CD4-positive, alpha-beta T cell treated with Interleukin-4 for 1 hour (primary cell): ENCODE results near the gene LHX1.
A peak's percentile ranks its signal among the peaks of the same experiment; 100 is the strongest.

Experiments
- DNase-seq, 2 donors: peaks; one replicate each; pipeline ENCODE4 v3.0.0-alpha.2; 2020 to 2022

The LHX1 gene

GRCh38 chr17:36923814-36924221, 13.5 kb upstream of the LHX1 start:
- DNase-seq, result no peak

- DNase-seq, result no peak
Observed at GRCh38 chr17:36926226-36926625, 11.0 kb upstream of the LHX1 start.

- DNase-seq, result no peak
Observed at GRCh38 chr17:36926701-36927100, 10.6 kb upstream of the LHX1 start.

DNA sequence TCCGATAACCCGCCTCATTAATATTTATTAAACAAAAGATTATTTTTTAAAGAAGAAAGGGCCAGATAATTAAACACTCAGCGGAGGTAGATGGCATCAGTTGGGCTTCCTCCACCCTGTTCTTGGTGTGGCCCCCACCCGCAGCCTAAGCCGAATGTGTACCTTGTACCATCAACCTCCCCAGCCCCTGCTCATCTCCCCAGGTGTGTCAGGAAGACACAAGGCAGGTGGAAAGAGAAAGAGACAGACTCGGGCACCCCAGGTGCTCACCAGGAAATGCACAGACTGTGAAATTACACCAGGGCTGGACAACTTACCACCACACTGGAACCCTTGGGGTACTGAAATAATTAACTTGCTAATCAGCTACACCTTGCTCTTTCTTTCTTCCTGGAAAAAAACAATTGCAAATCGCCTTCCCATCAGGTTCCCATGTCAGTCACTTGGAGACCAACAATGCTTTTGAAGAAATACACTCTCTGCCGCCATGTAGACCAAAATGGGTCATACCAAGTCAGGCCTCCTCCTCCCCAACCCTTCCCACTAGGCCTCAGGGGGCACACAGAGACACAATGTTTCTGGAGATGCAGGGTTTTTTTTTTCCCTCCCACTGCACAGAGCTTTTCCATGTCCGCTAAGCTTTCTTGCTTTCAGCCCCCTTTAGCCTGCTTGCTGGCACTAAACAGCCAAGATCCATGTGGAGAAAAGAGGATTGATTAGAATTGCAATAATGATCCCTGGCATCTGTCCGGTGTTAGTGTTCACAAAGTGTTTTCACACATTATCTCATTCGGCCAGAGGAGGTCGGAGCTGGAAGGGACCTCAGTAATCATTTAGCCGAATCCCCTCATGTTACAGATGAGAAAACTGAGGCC, 8.6 kb upstream of the LHX1 start:
- no peak for DNase-seq

- no peak for DNase-seq
Observed at GRCh38 chr17:36929851-36930582, 7.3 kb upstream of the LHX1 start.

- DNase-seq, result no peak
Observed at GRCh38 chr17:36930583-36930900, 6.7 kb upstream of the LHX1 start.

GRCh38 chr17:36931096-36931696, 6.1 kb upstream of the LHX1 start:
- no peak for DNase-seq

- DNase-seq, result peak in 1 of 2 donors; percentile 7
Observed at GRCh38 chr17:36931697-36932382, 5.4 kb upstream of the LHX1 start.

GRCh38 chr17:36932383-36932693, 4.9 kb upstream of the LHX1 start:
- no peak for DNase-seq

DNA sequence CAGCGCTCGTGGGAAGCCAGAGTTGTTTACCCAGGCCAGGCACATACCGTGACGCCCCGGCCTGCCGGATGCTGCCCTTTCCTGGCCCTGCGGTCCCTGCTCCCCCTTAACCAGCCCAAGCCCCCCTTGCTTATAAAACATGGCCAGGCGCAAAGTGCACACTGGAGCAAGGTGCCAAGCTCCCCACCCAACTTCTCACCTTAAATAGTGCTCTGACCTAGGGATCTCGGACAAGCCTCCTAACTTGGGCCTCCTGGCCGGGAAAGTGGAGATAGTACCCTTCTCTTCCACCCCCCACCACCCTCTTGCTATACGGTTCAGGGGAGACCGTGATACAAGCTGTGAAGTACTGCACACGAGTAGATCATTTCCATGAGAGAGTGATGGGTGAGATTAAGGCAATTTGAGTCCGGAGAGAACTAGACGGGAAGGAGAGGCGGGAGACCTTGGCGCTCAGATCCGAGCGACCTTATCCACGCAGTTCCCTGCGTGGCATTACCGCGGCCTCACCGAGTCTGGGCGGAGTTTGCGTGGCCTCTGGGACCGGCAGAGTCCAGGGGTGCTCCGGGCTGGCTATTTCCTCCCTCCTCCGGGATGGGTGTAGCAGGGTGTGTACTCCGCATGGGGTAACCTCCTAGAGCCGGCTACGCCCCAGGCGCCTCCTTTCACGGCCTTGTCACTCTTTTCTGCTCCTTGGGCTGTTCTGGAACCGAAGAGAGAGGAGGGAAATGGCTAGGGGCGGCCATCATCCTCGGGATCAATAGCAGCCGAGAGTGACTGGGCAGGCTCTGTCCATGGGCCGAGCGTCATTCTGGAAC, 4.4 kb upstream of the LHX1 start:
- DNase-seq, result peak in 1 of 2 donors; percentile 11

- peak in 1 of 2 donors; percentile 6 for DNase-seq
Observed at GRCh38 chr17:36933512-36934143, 3.6 kb upstream of the LHX1 start.

DNA sequence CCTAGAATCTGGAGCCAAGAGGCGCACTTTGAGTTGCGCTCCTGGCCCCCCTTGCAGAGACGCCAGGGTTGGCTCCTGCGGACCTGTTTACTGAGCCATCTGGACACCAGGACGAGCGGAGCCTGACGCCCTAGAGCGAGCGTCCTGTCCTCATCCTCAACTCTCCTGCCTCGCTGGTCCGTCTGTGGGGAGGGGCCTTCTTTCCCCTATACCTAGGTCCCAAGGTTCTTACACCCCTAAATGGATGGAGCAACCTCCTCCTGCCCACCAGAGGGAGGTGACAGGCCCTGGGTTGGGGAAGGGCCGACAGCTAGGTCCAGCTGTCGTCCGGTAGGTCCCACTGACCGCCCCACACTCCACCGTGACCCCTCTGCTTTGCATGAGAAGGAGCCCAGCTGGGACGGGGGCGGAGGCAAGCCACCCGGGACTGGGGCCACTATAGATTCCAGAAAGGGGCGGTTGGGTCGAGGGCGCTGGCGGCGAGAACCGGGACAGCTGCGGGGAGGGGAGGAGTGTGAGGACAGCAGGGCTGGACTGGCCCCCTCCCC, 3.1 kb upstream of the LHX1 start:
- no peak for DNase-seq

DNA sequence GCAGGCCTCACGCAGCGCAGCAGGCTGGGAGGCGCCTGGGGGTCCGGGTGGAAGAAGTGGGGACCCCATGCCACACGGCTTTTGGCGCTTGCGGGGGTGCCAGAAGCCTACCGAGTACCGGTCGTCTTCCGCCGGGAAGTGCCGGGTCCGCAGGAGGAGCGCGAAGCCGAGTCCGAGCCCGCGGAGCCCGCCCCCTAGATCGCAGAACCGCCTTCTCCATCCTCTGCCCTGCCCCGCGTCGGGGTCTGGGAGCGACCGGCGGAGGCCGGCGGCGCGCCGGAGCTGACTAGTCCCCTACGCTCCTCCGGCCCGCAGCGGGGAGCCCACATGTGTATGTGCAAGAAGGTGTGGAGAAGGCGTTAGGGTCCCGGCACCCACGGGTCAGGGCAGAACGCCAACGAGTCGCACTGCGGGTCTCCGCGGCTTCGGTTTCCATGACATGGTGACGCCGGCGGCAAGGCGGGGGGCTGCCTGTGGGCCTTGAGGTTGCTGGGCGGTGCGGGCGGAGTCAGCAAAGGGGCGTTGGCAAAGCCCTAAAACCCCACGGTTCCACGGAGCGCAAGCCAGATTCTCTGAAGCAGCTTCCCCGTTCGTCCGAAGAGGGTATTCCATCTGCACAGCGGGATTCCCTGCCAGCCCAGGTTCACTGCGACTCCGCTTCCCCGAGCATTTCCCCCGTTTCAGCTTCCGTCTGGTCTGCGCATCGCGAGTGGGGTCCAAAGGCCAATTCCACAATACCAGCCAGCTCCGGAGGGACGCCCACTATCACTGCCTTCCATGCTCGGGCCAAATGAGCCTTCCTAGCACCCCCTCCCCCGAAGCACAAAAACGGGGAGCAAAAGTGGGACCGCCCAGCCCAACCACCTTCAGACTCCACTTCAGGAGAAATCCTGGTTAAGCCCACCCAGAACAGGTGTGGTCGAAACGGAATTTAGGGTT, 2.3 kb upstream of the LHX1 start:
- DNase-seq, result peak in 1 of 2 donors; percentile 29

DNA sequence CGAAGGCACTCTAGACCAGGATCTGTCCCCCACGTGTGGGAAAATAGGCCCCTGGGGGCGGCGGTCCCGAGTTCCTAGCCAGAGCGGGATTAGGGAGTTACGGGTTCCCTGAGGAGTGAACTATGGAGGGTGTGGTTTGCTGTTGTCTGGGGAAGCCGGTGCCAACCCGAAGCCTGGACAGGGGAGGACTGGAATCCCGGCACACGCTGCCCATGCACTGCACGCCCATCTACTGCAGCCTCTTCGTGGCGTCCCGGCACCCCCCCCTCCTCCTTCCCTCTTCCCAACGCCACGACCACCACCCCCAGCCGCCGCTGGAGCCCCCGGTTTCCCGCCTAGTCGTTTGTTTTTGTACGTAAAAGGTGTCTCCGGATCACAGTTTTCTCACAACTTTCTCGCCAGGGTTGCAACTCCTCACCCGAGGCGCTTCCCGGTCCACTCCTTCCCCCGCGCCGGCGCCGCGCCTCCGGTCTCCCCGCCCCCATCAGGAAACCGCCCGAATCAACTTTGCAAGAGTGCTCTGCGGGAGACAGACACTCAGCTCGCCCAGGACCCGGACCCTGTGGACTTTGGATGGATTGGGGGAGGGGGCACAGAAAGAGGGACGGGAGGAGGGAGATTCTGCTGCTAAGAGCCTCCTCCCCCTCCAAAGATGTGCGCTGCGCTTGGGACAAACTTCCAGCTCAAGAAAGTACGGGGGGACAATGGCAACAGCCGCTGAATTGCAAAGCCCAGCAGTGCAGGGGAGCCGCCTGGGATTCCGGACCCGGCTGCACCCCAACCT, 1.4 kb upstream of the LHX1 start:
- DNase-seq, result peak in 1 of 2 donors; percentile 18

GRCh38 chr17:36936455-36937000, 747 bp upstream of the LHX1 start:
- DNase-seq, result no peak

GRCh38 chr17:36937959-36938565, 787 bp downstream of the LHX1 start:
- DNase-seq, result peak in 1 of 2 donors; percentile 37

- peak in 1 of 2 donors; percentile 16 for DNase-seq
Observed at GRCh38 chr17:36938566-36939051, 1.3 kb downstream of the LHX1 start.

DNA sequence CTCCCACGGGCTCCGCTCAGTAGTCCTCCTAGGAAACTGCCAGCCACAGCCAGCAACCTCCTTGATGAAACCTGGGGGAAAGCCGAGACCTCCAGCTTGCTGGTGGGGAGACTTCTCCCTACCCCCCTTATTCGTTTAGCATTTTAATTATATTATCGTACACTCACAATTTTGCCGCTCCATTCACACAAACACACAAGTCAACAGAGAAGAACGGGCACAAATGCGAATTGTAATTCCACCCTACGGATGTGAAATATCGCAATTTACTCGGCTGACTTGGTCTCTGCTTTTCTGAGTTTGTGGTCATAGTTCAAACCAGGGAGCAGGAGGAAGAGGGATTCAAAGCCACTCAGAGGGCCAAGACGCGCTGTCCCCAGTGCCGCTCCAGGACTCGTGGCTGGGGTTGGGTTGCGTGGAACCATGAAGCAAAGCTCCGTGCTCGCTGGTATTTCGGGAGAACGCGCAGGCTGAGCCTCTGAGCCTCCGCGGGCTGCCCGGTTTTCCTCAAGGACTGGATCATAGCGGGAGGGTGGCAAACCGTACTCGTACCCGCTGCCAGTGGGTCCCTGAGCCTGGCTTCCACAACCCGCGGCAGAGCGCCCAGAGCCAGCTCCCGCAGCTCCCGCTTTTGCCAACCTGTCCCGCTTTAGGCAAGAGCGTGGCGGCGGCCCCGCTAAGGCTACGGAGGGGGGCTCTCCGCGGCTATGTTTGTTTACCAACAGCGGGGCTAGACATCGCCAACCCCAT, 2.0 kb downstream of the LHX1 start:
- peak in 1 of 2 donors; percentile 8 for DNase-seq
